NCI-H345 treated with DMSO at 0.1 percent for 48 hours (cell line): ENCODE data around the gene ZP3.
"Not testable (repeated sequence)": the region's sequence is repeated elsewhere in the genome, so short reads cannot be mapped to it uniquely, and the experiment has no call there.

Experiments
- DNase-seq: peaks from one replicate; lab custom pipeline; 2025; ENCODE audit not compliant: unreplicated experiment; lab: John Stamatoyannopoulos, UW

ZP3 gene

GRCh38 chr7:76424413-76425111, at the start of gene ZP3:
TSS of gene ZP3 (plus strand) at chr7:76424950. CDS start at chr7:76424965, 15 bp downstream.
- no peak for DNase-seq

- no peak for DNase-seq
Measured at GRCh38 chr7:76375251-76375650, 49.5 kb upstream of the ZP3 start.

GRCh38 chr7:76377186-76377918, 47.4 kb upstream of the ZP3 start:
- DNase-seq = no peak

- no peak for DNase-seq
Measured at GRCh38 chr7:76380623-76380966, 44.2 kb upstream of the ZP3 start.

- no peak for DNase-seq
Measured at GRCh38 chr7:76381814-76382213, 42.9 kb upstream of the ZP3 start.

GRCh38 chr7:76383089-76383944, 41.4 kb upstream of the ZP3 start:
- no peak for DNase-seq

GRCh38 chr7:76386691-76387260, 38.0 kb upstream of the ZP3 start:
- DNase-seq = no peak

- not testable (repeated sequence) for DNase-seq
Measured at GRCh38 chr7:76387789-76388188, 37.0 kb upstream of the ZP3 start.

- DNase-seq = no peak
Measured at GRCh38 chr7:76390092-76390491, 34.7 kb upstream of the ZP3 start.

- no peak for DNase-seq
Measured at GRCh38 chr7:76392531-76393115, 32.1 kb upstream of the ZP3 start.

- peak; percentile 84 for DNase-seq
Measured at GRCh38 chr7:76393116-76394031, 31.4 kb upstream of the ZP3 start.

GRCh38 chr7:76394957-76395356, 29.8 kb upstream of the ZP3 start:
- no peak for DNase-seq

GRCh38 chr7:76395605-76395964, 29.2 kb upstream of the ZP3 start:
- not testable (repeated sequence) for DNase-seq

- DNase-seq = no peak
Measured at GRCh38 chr7:76395965-76396726, 28.6 kb upstream of the ZP3 start.

GRCh38 chr7:76396864-76397263, 27.9 kb upstream of the ZP3 start:
- DNase-seq = no peak

GRCh38 chr7:76397409-76398183, 27.2 kb upstream of the ZP3 start:
- peak; percentile 35 for DNase-seq

- no peak for DNase-seq
Measured at GRCh38 chr7:76400248-76400647, 24.5 kb upstream of the ZP3 start.

- not testable (repeated sequence) for DNase-seq
Measured at GRCh38 chr7:76403097-76403496, 21.7 kb upstream of the ZP3 start.
